CD4-positive, CD25-positive, alpha-beta regulatory T cell (primary cell): Measurements from ENCODE around the gene SLC7A14. TPM values are rescaled to one million over a fixed set of nuclear protein-coding genes. Genes with fewer than 3 reads are reported as not detected.

Experiments
- ATAC-seq, 2 donors: fragments of 150-1000 bp; cut with Tn5 transposase; one replicate each; pipeline ENCODE4 v1.10.0; 2021; ENCODE audit warnings: low read depth in 2 of 2, moderate number of reproducible peaks in 2 of 2, moderate library complexity in 1 of 2
- DNase-seq, 3 donors: peaks; one replicate each; pipeline versions ENCODE4 v3.0.0 to v3.0.0-alpha.2; 2012 to 2022; ENCODE audit warnings: mixed read lengths in 1 of 3
- H3K27ac ChIP-seq: one replicate; pipeline ENCODE4 v1.7.0; 2013; ENCODE audit warnings: mild to moderate bottlenecking, low read length; ENCODE audit not compliant: insufficient read depth, poor library complexity, severe bottlenecking
- H3K27me3 ChIP-seq: one replicate; pipeline ENCODE4 v1.7.0; 2013; ENCODE audit warnings: low read length; ENCODE audit not compliant: control insufficient read depth, insufficient read depth
- H3K36me3 ChIP-seq: one replicate; pipeline ENCODE4 v1.7.0; 2013; ENCODE audit warnings: mild to moderate bottlenecking, low read length, moderate library complexity; ENCODE audit not compliant: control insufficient read depth, insufficient read depth
- H3K4me1 ChIP-seq: 2 replicates; pipeline ENCODE4 v1.7.0; 2013; ENCODE audit warnings: mild to moderate bottlenecking, low read length; ENCODE audit not compliant: insufficient read depth, control insufficient read depth, poor library complexity, severe bottlenecking
- H3K4me3 ChIP-seq: one replicate; pipeline ENCODE4 v1.7.0; 2013; ENCODE audit warnings: low read depth, mild to moderate bottlenecking, low read length, moderate library complexity
- H3K9me3 ChIP-seq, 2 experiments: 1 replicate in 1 of 2; 2 replicates in 1 of 2; pipeline ENCODE4 v1.7.0; 2013; ENCODE audit warnings: low read length in 2 of 2, mild to moderate bottlenecking in 1 of 2, moderate library complexity in 1 of 2; ENCODE audit not compliant: control insufficient read depth in 2 of 2
- H3K27ac Mint-ChIP-seq, 3 donors: one replicate each; pipeline ENCODE4 v1.8.0; 2020 to 2022; ENCODE audit warnings: mild to moderate bottlenecking in 3 of 3, mixed read lengths in 3 of 3, moderate library complexity in 2 of 3
- H3K27me3 Mint-ChIP-seq: one replicate; pipeline ENCODE4 v1.8.0; 2022; ENCODE audit warnings: mild to moderate bottlenecking, mixed read lengths
- H3K36me3 Mint-ChIP-seq: one replicate; pipeline ENCODE4 v1.8.0; 2020; ENCODE audit warnings: mixed read lengths
- H3K4me1 Mint-ChIP-seq, 4 donors: one replicate each; pipeline ENCODE4 v1.8.0; 2020 to 2022; ENCODE audit warnings: mixed read lengths in 4 of 4, mild to moderate bottlenecking in 1 of 4
- H3K4me3 Mint-ChIP-seq, 4 donors: one replicate each; pipeline ENCODE4 v1.8.0; 2020 to 2022; ENCODE audit warnings: mild to moderate bottlenecking in 4 of 4, mixed read lengths in 4 of 4, moderate library complexity in 3 of 4
- H3K9me3 Mint-ChIP-seq, 7 donors: one replicate each; pipeline ENCODE4 v1.8.0; 2020 to 2022; ENCODE audit warnings: mixed read lengths in 7 of 7, mild to moderate bottlenecking in 3 of 7, moderate library complexity in 2 of 7
- polyA plus RNA-seq, 4 donors: library from polyadenylated mRNA; unstranded; fragments of 300-500 nt; fragmentation: Illumina TruSeq; gene quantifications; one replicate each; pipeline ENCODE4 v1.2.3, GENCODE V29; 2021
- total RNA-seq: library from RNA; stranded (reverse); gene quantifications from one replicate; pipeline ENCODE4 v1.2.3, GENCODE V29; 2022

The SLC7A14 gene
- total and polyA plus RNA-seq, 5 donors from 2014 or later: not detected

DNA sequence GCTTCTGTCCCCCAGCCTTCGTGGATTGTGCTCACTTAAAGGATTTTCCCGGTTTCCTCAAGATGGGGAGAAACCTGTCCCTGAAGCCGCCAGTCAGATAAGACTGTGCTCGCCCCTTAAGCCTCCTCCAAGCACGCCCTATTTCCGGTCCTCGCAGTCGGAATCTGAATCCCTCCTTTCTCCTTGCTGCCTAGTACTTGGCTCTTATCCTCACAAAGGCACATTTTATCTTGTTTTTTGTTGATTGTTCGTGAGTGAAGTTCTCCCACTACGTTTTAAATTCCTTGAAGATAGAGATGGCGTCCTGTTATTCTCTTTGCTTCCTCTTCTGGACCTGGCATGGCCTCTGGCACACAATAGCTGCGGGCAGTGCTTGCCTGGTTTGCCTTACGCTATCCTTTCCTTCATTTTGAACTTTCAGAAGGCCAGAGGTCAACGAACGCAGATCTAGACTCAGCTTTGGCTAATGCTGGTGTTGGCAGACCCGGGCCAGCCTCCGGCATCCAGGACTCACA, 165.5 kb downstream of the SLC7A14 start:
- peaks cover 42% of the 10 kb centered on the region for H3K27me3 Mint-ChIP-seq
- Histone ChIP-seq H3K4me3 (no peak overlapping the region), H3K4me1 (peaks cover 15% of the 10 kb centered on the region), H3K9me3 (no peaks in the 10 kb centered on the region), H3K36me3 (no peaks in the 10 kb centered on the region), H3K27ac (no peak overlapping the region), H3K27me3 (peaks cover 21% of the 10 kb centered on the region)
- H3K4me1 Mint-ChIP-seq: peaks cover 0 to 15% (median 6%) of the 10 kb centered on the region in 4 donors
- DNase-seq: no peak
- H3K4me3 Mint-ChIP-seq: peak overlapping the region in 2 of 4 donors; percentile 15 to 26
- H3K36me3 Mint-ChIP-seq: no peaks in the 10 kb centered on the region
- ATAC-seq: no peak
- H3K27ac Mint-ChIP-seq: no peak overlapping the region
- H3K9me3 Mint-ChIP-seq: no peaks in the 10 kb centered on the region

DNA sequence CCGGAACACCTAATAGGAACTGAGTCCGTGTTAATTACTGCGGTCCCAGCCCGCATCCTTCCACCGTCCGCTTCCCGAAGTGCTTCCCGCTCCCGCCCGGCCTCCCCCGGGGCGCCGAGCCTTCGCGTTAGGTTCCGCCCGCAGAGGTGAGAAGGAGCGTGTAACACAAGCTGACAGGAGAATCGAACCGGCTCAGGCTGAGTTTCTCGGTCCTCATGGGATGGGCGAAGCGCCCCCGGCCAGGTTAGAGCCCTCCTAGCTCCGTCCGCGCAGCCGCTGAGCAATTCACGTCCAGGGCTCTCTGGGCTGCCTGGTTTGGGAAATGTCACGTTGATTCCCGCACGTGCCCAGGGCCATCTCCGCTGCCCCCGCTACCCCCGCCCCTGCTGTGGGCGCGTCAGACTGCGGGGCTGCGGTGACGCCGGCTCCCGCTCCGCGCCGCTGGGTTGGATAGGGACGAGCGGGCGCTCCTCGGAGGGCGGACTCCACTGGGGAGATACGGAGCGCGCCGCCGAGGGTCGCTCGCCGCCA, 166.3 kb downstream of the SLC7A14 start:
- DNase-seq (no peak), ATAC-seq (no peak)
- no peak overlapping the region for H3K4me3 ChIP-seq
- Mint-ChIP-seq H3K4me1 (peaks cover 0 to 15% (median 6%) of the 10 kb centered on the region in 4 donors), H3K27me3 (peaks cover 42% of the 10 kb centered on the region), H3K4me3 (peak overlapping the region in 2 of 4 donors; percentile 33 to 61), H3K9me3 (no peaks in the 10 kb centered on the region), H3K27ac (no peak overlapping the region), H3K36me3 (no peaks in the 10 kb centered on the region)
- peaks cover 15% of the 10 kb centered on the region for H3K4me1 ChIP-seq
- no peaks in the 10 kb centered on the region for H3K9me3 ChIP-seq
- no peak overlapping the region for H3K27ac ChIP-seq
- peaks cover 21% of the 10 kb centered on the region for H3K27me3 ChIP-seq
- no peaks in the 10 kb centered on the region for H3K36me3 ChIP-seq

DNA sequence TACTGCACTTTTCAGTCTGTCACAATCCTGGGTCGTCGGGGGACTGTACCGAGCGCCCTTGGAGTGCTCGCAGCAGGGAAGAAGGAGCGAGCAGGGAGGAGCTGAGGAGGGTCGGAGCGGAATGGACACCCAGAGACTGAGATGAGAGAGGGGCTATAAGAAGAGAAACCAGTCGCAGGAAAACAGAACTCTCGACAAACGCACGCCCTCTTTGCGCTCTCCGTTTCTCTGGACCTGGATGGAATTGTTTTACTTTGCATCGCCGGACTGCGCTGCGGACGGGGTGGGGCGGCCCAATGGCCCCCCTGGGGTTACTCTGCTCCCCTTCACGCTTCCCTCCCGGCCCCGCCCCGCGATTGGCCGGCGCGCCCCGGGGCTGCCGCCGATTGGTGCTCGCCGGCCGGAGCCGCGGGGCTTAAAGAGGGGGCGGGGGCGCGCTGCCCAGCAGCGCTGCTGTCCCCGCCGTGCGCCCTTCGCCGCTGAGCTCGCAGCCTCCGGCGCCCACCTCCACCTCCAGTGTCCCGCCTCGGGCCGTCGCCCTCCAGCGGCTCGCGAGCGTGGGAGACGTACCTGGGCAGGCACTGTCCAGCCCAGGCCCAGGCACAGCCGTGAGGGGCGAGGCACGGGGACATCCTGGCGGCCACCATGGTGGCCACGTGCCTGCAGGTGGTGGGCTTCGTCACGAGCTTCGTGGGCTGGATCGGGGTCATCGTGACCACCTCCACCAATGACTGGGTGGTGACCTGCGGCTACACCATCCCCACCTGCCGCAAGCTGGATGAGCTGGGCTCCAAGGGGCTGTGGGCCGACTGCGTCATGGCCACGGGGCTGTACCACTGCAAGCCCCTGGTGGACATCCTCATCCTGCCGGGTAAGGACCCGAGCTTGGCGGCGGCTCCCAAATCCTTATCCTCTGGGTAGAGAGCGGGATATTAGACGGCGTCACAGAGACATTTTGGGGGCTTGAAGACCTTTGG, 167.2 kb downstream of the SLC7A14 start, which contains the start of gene CLDN11:
TSS of gene CLDN11 (plus strand) at position 447 of the 977 bp plus-strand sequence. CDS start at position 646, 199 bp downstream.
- Mint-ChIP-seq H3K4me3 (peak within 1 kb of the TSS; percentile 59 to 87 (median 63)), H3K9me3 (no peaks in the 10 kb centered on the region), H3K27ac (no peak within 1 kb of the TSS), H3K4me1 (peaks cover 0 to 15% (median 9%) of the 10 kb centered on the region in 4 donors), H3K27me3 (peaks cover 42% of the 10 kb centered on the region), H3K36me3 (no peaks in the 10 kb centered on the region)
- Histone ChIP-seq H3K9me3 (no peaks in the 10 kb centered on the region), H3K27ac (no peak within 1 kb of the TSS), H3K36me3 (no peaks in the 10 kb centered on the region), H3K4me1 (peaks cover 15% of the 10 kb centered on the region), H3K4me3 (no peak within 1 kb of the TSS), H3K27me3 (peaks cover 21% of the 10 kb centered on the region)
- no peak for ATAC-seq
- no peak for DNase-seq

DNA sequence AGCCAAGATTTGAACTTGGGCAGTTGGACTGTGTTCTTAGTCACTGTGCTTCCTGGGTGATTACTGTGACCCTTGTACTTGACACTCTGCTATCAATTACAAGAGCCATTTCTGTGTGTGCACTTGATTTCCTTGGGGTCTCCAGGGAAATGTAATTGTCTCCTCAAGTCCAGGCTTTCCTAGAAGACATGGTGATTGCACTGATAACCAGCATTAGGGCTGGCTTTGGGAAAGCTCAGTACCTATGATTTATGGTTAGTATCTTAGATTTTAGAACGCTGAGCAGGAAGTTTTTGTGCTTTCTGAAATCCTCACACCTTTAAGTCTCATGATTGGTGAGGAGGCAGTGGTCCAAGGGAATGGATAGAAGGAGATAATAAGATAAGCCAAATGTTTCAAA, 168.8 kb downstream of the SLC7A14 start:
- H3K4me3 Mint-ChIP-seq: no peak overlapping the region
- ATAC-seq (no peak), DNase-seq (no peak)
- peaks cover 15% of the 10 kb centered on the region for H3K4me1 ChIP-seq
- no peak overlapping the region for H3K27ac Mint-ChIP-seq
- H3K36me3 ChIP-seq: no peaks in the 10 kb centered on the region
- peaks cover 0 to 15% (median 9%) of the 10 kb centered on the region in 4 donors for H3K4me1 Mint-ChIP-seq
- no peaks in the 10 kb centered on the region for H3K9me3 Mint-ChIP-seq
- H3K27me3 ChIP-seq: peaks cover 21% of the 10 kb centered on the region
- no peak overlapping the region for H3K27ac ChIP-seq
- H3K36me3 Mint-ChIP-seq: no peaks in the 10 kb centered on the region
- peaks cover 42% of the 10 kb centered on the region for H3K27me3 Mint-ChIP-seq
- no peak overlapping the region for H3K4me3 ChIP-seq
- no peaks in the 10 kb centered on the region for H3K9me3 ChIP-seq

DNA sequence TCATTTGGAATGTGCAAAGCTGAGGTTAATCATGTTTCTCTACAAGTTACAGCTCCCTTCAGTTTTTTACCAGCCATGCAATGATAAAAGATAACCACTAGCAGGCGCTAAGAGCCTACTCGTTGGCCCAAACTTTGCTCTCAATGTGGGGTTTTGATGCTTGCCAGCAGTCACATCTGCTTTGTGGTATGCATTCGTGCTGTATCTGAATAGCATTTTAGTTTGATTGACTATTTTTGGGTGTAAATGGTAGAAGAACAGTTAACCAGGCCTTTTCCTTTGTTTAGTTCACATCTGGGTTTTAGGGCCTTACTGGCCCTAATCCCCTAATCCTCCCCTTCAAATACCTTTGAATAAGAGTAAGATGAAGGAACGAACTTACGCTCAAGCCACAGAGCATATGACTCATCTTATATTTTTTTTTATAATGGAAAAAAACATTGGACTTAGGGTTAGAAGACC, 171.6 kb downstream of the SLC7A14 start:
- ATAC-seq (peak; percentile 55 to 61), DNase-seq (peak in 2 of 3 donors; percentile 48 to 63)
- Histone ChIP-seq H3K4me3 (no peak overlapping the region), H3K36me3 (no peaks in the 10 kb centered on the region), H3K9me3 (no peaks in the 10 kb centered on the region), H3K4me1 (peaks cover 8% of the 10 kb centered on the region), H3K27ac (no peak overlapping the region), H3K27me3 (peaks cover 14% of the 10 kb centered on the region)
- no peak overlapping the region for H3K4me3 Mint-ChIP-seq
- H3K4me1 Mint-ChIP-seq: peaks cover 0 to 12% (median 8%) of the 10 kb centered on the region in 4 donors
- H3K36me3 Mint-ChIP-seq: no peaks in the 10 kb centered on the region
- no peaks in the 10 kb centered on the region for H3K9me3 Mint-ChIP-seq
- peak overlapping the region in 1 of 3 donors; percentile 26 for H3K27ac Mint-ChIP-seq
- H3K27me3 Mint-ChIP-seq: peaks cover 24% of the 10 kb centered on the region

DNA sequence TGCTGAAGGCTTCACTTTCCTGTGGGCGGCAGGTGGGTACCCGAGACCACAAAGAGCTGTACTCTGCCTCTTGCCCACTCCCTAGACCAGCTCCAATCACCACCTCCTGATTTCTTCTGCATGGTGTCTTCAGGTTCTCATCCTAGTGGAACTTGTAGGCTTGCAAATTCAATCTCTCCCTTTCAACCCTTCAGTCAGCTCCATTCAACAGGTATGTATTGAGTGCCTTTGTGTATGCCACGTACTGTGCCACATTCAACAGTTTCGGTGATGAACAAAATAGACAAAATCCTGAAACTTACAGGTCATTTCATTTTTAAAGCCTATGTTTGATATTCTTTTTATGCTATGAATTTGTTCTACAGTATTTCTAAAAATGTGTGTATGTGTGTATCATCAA, 172.6 kb downstream of the SLC7A14 start:
- Mint-ChIP-seq H3K9me3 (no peaks in the 10 kb centered on the region), H3K27ac (no peak overlapping the region), H3K4me1 (peaks cover 0 to 10% (median 3%) of the 10 kb centered on the region in 4 donors), H3K27me3 (peaks cover 22% of the 10 kb centered on the region), H3K36me3 (no peaks in the 10 kb centered on the region), H3K4me3 (no peak overlapping the region)
- Histone ChIP-seq H3K9me3 (no peaks in the 10 kb centered on the region), H3K27me3 (peaks cover 12% of the 10 kb centered on the region), H3K4me3 (no peak overlapping the region), H3K27ac (no peak overlapping the region), H3K4me1 (no peaks in the 10 kb centered on the region), H3K36me3 (no peaks in the 10 kb centered on the region)
- no peak for ATAC-seq
- DNase-seq: no peak

DNA sequence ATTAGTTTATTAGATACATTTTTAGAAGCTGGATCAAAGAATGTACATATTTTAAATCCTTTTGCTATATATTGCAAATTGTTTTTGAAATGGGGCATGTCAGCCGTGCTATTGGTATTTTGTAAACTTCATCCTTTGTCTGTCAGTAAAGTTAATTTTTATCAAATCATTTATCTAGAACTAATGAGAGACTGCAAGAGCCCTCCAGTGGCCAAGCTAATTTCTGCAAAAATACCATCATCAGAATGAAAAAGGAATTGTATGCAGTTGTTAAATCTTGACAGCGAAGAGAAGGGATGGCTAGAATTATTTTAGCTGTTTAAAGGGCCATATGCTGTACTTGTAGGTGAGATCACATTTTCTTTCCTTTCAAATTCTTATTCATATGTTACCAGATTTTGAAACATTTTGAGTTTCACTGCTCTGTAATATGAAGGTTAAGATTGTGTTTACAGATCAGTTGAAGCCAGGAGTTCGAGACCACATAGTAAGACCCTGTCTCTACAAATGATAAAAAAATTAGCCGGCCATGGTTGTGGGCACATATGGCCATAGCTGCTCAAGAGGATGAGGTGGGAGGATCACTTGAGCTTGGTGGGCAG, 175.3 kb downstream of the SLC7A14 start:
- Mint-ChIP-seq H3K4me3 (no peak overlapping the region), H3K9me3 (no peaks in the 10 kb centered on the region), H3K36me3 (no peaks in the 10 kb centered on the region), H3K27ac (no peak overlapping the region), H3K27me3 (no peaks in the 10 kb centered on the region), H3K4me1 (peaks cover 0 to 6% (median 0%) of the 10 kb centered on the region in 4 donors)
- Histone ChIP-seq H3K4me3 (no peak overlapping the region), H3K36me3 (no peaks in the 10 kb centered on the region), H3K27ac (no peak overlapping the region), H3K27me3 (no peaks in the 10 kb centered on the region), H3K9me3 (no peaks in the 10 kb centered on the region), H3K4me1 (no peaks in the 10 kb centered on the region)
- peak in 1 of 3 donors; percentile 25 for DNase-seq
- no peak for ATAC-seq
